MM.1S (cell line): ENCODE data around the gene MAPK8IP1.

Experiments
- CTCF ChIP-seq: fragments of 300-600 bp; sonication (generic); IDR thresholded peaks from 2 replicates; pipeline ENCODE4 v1.5.1; 2016; ENCODE audit warnings: antibody characterized with exemption, low read length, mixed read lengths
- EZH2phosphoT487 ChIP-seq: fragments of 300-600 bp; sonication (generic); IDR thresholded peaks from 2 replicates; pipeline ENCODE4 v1.6.1; 2018; ENCODE audit warnings: antibody characterized with exemption, low read length

GRCh38 chr11:45897556-45897955, 12.1 kb downstream of the MAPK8IP1 start:
- TF ChIP-seq CTCF (no peak), EZH2phosphoT487 (no peak)
